HG03196 (cell line): ENCODE measurements around the gene PLA2G12A.
A peak's percentile ranks its signal among the peaks of the same experiment; 100 is the strongest.

Experiments used
- ATAC-seq: cut with Tn5 transposase; IDR thresholded peaks from one replicate; pipeline ENCODE4 v1.9.1; 2021; ENCODE audit not compliant: unreplicated experiment

PLA2G12A gene

DNA sequence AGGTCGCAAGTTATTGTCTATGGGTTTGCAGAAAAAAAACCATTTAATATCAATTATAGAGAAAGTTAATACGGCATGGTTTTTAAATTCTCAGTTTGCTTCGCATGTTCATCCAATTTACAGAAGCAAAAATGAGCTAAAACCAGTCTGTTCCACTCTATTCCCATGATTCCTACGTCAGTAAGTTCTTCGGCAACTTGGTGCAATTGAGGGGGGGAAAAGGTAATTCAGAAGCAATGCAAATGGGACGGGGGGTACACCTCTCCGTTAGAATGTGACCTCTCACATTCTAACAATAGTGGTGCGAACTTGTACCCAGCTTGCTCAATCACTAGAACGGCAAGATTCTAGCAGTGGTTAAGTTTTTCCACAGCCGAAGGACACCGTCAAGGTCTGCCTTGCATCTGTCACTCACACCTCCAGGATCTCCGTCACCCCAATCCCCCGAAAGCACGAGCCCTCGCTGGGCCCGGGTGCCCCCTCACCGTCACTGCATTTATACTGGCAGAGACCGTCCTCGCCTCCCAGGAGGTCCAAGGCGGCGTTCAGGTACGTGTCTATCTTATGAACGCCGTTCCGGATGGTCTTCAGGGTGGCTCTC lies 653 bp downstream of the PLA2G12A start:
- ATAC-seq: no peak

DNA sequence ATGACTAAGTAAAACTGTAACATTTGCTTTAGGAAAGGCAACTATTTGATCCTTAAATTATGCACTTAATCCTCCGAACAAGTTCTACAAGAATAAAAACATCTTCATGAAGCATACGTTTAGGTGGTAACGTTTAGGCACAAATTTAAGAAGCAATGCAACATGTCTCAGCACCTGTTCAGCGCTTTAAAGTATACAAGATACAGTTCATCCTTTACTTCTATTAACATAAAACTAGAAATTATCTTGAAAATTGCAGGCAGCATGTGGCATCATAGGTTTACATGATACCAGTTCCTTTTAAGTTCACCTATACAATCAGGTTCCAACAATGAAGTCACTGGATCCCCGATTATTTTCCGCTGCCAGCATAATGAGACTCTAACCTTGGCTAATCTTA lies 1.5 kb downstream of the PLA2G12A start:
- ATAC-seq: no peak

DNA sequence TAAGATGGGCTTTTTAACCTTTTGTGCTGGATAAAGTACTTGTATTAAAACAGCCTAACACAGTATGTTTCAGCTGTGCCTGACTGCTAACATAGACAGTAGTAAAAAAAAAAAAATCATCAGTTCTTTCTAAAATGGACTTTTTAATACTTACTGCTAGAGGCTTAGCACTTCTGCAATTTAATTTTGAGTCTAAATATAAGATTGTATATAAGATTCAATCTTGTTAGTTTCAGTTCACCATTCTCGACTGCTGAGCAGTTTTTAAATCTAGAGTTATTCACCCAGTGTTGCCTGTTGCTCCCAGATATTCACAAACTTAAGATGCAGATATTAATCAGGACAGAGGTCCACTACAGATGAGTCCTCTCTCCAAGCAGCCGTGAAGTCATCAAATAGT lies 6.8 kb downstream of the PLA2G12A start:
- no peak for ATAC-seq

DNA sequence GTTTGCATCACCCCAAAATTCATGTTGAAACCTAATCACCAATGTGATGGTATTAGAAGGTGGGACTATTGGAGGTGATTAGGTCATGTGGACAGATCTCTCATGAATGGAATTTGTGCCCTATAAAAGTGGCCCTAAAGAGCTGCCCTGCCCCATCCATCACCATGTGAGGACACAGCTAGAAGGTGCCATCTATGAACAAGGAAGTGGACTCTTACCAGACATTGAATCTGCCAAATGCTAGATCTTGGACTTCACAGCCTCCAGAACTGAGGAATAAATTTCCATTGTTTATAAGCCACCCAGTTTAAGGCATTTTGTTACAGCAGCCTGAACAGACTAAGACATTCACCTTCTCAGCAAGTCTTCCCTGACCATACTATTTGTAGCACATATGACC lies 7.5 kb downstream of the PLA2G12A start:
- no peak for ATAC-seq

DNA sequence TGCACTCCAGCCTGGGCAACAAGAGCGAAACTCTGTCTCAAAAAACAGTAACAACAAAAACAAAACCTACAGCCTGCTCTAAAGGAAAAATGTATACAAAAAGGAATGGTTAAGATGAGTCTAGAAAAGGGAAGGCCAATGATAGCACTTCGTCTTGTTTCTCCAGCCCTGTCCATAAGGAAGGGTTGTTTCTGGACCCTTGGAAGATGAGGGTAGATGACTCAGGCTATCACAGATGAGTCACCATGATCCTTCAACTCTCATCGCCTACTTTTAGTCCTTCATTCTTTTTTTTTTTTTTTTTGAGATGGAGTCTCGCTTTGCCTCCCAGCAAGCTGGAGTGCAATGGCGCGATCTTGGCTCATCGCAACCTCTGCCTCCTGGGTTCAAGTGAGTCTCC lies 8.8 kb downstream of the PLA2G12A start:
- no peak for ATAC-seq

DNA sequence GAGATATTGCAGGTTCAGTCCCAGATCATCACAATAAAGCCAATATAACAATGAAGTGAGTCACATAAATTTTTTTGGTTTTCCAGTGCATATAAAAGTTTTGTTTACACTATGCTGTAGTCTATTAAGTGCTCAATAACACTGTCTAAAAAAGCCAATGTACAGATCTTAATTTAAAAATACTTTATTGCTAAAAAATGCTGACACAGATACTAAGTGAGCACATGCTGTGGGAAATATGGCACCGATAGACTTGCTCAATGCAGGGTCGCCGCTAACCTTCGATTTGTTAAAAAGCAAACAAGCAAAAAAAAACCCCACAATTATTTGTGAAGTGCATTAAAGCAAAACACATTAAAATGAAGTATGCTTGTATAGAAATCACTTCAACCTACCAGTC lies 10.3 kb downstream of the PLA2G12A start:
- no peak for ATAC-seq

DNA sequence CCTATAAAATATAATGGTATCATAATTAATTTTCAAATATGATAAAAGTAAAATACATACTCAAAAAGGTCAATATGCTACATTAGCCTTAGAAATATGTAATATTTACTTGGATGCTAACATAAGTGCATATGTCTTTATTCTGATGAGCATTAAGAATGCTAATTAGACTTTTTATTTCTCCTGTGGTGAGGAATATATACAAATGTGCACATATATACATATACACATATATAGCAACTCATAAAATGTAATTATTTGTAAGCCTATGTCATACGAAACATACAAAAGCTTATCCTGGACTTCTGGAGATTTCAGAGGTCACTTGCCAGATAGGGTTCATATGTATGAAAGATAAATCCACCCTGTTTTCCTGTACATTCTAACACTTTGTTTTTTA lies 11.1 kb downstream of the PLA2G12A start:
- no peak for ATAC-seq

DNA sequence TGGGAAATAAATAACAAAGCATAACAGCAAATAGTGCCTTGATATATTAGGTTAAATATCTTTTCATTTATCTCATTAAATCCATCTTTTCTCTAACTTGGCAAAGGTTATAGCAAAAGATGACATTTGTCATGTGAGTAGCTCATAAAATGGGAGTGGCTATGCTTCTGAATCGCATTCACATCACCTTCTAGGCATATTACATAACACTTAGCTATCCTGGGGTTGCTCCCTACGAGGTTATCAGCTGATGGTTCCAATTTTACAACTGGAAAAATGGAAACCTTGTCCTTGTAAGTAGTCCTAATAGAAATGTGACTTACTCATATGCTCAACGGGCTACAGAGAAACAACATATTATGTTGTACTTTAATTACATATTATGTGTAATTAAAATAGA lies 16.4 kb downstream of the PLA2G12A start:
- ATAC-seq: no peak

DNA sequence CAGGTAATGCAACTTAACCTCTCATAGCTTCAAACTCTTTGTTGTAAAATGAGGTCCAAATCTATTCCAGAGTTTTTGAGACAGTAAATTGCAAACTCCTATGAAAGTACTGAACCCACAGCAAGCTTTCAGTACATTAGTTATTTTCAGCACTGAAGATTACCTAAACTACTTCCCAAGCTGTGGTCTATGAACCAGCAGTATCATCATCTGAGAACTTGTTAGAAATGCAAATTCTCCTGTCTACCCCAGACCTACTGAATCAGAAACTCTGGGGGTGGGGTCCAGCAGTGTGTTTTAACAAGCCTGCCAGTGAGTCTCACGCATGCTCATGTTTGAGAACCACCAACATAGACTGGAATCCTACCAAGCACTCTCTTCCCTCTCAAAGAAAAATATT lies 20.9 kb downstream of the PLA2G12A start:
- ATAC-seq: peak; percentile 75

DNA sequence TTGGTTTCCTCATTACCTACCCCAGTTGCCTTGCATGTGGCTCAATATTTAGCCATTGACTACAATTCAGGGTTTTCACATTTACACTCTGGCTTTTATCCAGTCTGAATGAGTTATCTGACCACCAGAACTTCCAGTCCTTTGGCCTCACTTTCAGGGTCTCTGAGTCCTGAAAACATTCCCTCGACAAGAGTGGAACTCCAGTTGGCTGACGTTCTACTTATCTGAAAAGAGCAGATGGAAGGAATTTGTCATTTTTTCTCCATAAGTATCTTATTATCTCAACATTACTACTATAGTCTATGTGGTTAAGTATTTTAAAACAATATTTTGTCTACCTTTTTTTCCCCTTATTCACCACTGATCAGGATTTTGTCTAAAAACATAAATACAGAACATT lies 21.4 kb downstream of the PLA2G12A start:
- no peak for ATAC-seq

DNA sequence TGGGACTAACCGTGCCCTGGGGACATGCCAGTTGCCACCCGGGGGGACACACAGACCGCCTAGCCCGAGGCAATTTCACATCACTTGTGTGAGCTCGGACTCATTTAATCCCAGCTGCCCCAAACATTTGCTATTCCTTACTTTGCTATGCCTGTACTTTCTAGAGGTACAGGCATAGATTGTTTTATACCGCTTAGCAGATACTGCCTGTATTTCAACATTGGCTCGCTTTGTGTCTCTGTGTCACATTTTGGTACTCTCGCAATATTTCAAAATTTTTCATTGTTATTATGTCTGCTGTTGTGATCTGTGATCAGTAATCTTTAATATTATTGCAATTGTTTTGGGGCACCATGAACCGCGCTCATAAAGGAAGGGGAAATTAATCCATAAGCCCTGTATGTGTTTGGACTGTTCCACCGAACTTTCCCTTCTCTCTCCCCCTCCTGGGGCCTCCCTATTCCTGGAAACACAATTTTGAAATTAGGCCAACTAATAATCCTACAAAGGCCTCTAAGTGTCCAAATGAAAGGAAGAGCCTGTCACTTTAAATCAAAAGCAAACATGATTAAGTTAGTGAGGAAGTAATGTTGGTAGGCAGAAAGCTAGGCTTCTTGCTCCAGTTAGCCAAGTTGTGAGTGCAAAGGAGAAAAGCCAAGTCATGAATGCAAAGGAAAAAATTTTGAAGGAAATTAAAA lies 26.1 kb downstream of the PLA2G12A start:
- no peak for ATAC-seq

DNA sequence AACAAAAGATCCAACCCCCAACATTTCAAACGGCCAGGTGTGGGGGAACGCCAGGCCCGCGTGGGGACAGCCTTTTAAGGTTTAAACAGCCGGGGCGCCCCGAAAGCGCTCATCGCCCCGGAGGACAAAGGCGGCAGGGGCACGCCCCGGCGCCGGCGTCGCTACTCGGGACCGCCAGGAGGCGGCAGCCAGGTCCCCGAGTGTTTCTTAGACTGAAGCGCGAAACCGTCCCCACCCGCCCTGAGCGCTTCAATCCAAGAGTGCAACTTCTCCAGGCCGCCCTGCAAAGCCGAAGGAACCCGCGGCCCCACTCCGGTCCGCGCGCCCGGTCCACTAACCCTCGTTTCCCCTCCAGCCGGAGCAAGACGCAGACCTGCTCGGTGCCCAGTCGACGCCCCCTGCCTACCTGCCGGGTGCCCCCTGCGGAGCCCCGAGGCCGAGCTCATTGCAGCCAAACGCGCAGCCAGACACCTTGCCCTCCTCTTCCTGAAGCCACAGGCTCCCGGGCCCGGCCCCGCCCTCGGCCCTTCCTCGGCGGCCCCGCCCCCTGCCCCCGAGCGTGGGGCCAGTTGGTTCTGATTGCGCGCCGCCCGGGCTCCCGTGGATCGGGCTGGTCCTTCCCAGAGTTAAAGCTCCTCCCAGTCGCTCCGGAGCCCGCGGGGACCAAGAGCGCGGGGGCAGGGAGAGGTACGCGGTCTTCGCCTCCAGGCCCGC lies 26.8 kb downstream of the PLA2G12A start, which contains the start of gene CASP6:
CASP6 (minus strand) TSS at position 496 of the 714 bp plus-strand sequence; CDS start at position 446, 50 bp downstream.
- ATAC-seq: peak; percentile 78

DNA sequence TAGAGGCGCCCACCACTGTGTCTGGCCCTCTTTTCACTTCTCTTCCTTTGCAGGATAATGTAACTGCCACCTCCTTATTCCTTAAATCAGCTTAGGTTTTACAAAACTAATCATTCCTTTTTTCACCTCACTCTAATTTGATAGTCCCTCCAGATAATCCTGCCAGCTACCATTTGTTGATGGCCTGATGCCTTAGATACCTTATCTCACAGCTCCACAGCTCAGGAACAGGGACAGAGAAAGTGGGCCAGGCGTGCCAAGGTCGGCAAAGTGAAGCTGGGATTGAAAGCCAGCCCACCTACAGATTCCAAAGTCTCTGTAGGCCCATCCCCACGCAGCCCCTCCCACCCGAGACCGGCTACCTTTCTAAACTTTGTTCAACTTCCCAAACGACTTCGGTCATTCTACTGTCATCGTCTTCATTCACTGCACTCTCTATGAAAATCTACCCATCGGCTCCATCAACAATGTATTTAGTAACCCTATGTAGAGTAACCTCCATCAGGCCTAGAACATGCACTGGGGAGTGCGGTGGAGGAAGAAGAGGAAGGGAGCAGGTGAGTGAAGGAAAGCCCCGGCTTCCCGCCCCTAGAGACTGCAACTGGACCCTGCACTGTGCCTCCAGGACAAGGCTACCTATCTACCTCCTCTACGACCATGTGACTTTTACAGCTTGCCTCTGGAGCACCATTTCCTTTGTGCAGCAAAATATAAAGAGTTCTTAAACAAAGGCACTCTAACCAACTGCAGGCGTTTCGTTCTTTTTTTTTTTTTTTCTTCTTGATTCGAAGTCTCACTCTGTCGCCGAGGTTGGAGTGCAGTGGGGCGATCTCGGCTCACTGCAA lies 28.1 kb downstream of the PLA2G12A start:
- ATAC-seq: no peak

DNA sequence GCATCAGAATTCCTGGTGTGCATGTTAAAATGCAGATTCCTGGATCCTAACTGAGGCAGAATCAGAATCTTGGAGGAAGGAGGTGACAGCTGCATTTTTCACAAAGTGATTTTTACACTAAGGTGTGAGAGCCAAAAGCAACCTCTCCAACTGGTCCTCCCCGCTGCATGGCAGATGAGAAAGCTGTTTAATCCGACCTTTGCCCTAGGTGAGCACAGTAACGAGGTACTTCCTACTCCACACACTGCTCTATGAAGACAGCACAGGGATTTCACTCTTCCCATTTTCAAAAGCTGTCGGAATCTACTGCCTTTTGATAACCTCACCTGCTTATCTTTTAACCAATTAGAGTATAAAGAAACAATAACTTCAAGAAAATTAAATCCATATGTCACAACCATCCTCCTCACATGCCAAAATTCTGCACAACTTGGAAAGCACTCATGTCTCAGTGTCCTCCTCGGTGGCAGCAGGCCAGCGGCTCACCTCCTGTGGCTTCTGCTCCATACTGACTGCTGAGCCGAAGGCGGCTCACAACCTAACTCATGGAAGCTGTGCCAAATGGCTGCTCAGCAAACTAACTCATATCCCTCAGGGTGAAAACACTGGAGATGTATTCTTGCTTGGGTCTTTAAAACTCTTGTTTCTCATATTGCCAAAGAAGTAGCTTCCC lies 30.2 kb downstream of the PLA2G12A start:
- ATAC-seq: no peak

DNA sequence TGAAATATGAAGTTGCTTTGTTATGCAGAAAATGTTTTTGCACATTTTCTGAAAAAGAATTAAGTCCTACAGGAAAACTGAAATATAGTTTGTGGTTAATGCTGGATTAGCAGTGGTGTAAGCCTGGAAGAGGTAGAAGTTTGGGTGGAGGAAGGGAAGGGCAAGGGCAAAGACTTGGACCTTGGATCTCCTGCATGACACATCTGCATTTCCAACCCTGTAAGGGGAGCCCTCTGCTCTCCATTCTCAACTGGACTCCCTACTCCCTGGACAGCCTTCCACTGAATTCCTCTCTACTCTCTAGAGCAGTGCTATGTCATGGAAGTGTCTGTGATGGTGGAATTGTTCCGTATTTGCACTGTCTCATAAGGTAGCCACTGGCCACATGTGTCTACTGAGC lies 31.2 kb downstream of the PLA2G12A start:
- no peak for ATAC-seq

DNA sequence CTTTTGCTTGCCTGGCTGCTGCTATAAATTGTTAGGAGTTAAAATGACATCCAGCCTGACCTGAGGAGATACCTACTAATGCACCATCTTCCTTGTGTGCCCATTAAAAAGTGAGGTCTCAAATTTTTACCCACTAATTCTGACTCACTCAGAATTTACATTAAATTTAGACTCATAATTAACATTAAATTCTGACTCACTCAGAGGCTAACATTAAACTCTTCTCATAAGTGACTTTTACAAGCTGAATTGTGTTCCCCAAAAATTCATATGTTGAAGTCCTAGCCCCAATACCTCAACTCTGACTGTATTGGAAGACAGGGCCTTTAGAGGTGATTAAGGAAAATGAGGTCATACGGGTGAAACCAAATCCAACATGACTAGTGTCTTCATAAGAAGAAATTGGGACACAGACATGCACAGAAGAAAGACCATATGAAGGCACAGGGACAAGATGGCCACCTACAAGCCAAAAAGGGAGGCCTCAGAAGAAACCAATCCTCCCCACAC lies 38.4 kb downstream of the PLA2G12A start:
- ATAC-seq: no peak

DNA sequence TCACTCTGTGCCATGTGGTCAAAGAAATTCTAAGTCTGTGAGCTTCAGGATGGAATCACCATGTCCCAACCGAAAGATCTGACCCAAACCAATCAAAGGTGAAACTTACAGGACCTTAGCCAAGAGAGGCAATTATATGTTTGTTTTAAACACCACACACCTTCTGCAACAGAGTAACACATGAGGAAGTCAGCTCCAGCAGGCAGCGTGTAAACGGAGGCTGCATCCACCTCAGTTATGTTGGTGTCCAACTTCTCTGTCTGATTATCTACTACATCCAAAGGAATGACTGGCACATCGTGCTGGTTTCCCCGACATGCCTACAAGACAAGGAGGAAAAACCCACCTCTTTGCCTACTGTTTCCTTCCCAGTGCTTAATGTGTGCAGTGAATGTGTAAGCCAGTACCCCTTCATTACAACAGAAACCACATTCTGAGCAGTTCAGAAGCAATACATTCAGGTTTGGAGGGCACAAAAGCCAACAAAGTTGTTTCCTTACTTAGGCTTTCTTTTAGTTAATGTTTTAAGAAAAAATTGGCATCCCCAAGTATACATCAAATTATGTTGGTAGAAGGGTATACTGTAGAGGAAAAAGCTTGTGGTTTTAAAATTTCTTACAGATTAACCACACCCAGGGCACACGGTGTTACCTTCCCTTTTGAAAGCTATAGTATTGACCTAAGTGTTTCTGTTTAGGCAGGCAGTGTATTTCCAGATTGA lies 39.0 kb downstream of the PLA2G12A start:
- peak; percentile 94 for ATAC-seq

DNA sequence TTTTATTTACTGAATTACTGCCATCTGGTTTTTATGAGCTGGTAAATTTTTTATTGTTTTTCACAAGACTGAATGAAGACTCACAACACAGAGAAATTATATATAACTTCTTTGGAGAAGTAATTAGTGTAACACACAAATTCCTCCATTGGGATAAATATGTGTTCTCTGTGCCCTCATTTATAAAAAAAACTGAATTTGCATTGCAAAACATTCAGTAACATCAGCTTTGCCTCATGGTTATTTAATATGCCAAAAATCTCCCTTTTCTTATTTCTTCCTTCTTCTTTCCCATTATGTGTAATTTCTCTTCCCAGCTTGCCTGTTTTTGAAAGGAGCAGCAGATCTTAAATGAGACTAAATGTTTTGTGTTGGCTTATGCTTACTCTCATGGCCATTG lies 45.1 kb downstream of the PLA2G12A start:
- no peak for ATAC-seq

DNA sequence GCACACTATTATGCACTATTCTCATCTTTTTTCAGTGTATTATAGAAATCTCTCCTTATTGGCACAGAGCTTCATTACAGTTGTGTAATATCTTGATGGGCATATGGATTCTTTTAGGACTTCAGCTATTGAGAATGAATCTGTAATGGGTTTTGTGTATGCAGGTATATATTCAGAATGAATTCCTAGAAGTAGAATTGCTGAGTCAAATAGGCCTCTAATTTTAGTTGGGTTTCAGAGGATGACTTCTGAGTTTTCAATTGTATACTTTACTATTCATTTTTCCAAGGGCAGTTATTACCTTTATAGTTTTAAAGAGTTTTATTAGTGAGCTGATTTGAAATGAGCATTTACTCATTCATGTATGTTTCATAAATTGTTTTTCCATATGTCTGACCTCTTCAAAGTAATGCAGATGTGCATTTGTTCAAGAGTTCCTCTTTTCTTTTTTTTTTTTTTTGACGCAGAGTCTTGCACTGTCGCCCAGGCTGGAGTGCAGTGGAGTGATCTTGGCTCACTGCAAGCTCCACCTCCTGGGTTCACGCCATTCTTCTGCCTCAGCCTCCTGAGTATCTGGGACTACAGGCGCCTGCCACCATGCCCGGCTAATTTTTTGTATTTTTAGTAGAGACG lies 46.1 kb downstream of the PLA2G12A start:
- ATAC-seq: no peak
